Measurements from ENCODE around the gene HCN4.

Gene HCN4

DNA sequence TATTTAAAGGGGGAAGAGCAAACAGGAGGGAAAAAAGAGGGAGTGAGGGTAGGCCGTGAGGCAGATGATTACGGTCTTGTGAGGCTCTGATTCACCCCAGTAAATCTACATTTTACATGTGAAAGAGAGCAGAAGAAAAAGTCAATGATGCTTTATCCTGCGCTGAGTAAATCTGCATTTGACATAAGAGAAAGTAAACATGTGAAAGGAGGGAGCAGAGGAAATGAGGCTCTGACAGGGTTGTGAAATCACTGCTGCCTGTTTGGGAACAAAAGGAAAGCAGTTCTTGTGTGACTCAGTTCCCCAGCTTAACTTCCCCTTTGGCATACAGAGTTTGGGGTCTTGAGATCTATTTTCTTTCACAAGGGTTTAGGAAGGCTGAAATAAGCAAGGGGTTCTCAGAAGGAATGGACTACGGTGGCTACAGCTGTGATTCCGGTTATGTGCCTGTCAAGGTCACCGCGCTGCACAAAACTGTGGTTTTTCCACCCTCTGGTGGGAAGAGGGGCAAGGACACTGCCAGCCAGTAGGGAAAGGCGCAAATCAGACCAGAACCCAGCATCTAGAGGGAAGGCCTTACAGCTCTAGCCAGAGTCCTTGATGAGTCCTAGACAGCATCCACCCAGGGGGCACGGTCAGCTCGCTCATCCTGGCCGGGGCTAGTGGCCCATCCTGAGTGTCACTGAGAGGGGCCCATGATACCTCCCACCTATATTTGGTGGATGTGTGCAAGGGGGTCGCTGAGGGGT is 18.9 kb upstream of the HCN4 start:
- no peak for TF ChIP-seq ZNF274 (IDR thresholded peaks at IDR 0.05; ENCODE audit: low read depth, low read length)
- no peak overlapping the region for H3K4me3 ChIP-seq (ENCODE audit: low read length)

DNA sequence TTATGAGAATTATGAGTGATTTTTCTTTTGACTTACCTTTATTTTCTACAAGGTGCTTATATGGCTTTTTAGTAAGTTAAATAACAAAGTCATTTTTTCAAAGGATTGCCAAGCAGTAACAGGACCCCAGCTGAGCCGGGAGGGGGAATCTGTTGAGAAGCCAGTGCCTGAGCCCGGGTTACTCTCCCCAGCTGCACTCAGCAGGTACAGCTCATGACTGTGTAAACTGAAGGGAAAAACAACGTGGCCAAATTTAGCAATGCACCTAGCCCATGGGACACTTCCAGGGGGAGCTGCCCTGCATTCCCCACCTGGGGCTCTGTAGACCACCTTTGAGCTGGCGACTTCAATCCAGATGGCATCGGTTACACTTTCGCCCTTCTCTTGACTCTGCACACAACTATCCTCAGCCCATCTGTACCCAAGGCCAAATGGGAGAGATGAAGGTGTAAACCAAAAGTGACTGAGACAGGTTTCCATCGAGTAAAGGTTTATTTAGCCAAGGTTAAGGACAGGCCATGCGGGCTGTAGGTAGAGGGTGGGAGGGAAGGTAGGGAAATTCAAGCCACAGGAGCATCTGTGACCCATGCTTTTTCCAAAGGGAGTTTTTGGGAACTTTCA is 18.2 kb upstream of the HCN4 start:
- TF ChIP-seq ZNF274 (IDR thresholded peaks at IDR 0.05; ENCODE audit: low read depth, low read length), result no peak
- no peak overlapping the region for H3K4me3 ChIP-seq (ENCODE audit: low read length)

DNA sequence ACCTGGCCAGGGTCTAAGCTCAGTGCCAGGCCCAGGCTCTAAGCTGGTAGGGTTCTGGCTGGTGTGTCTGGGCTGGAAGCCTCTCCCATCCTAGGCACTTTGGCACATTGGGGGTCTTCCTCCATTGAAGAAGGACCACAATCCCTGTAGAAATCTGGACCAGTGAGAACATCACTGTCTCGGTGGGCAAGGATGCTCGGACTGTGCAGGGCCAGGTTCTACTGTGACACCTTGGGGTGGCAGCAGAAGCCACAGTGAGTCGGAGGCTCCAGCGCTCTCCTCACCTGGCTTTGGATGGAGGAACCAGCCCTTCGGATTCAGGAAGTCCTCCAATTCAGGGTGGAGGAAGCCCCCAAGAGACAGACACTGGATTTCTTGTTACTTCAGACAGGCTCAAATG is 17.5 kb upstream of the HCN4 start:
- no peak for TF ChIP-seq ZNF274 (IDR thresholded peaks at IDR 0.05; ENCODE audit: low read depth, low read length)
- H3K4me3 ChIP-seq (ENCODE audit: low read length), result no peak overlapping the region

DNA sequence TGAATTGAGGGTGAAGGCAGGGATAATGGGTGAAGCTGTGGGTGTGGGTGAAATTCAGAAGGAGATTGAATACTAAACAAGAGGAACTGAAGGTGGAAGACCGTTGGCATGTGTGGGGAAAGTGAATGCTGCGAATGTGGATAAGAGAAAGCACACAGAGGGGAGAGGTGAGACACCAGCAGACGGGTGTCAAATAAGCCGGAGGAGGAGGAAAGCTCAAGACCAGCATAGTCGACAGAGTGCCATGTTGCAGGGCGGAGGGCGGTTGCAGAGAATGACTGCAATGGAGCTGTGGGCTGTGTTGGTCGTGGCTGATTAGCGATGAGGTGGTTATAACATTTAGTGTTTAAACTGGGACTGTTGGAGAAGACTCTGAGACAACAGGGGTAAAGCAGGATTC is 16.4 kb upstream of the HCN4 start:
- H3K4me3 ChIP-seq (ENCODE audit: low read length), result no peak overlapping the region
- no peak for TF ChIP-seq ZNF274 (IDR thresholded peaks at IDR 0.05; ENCODE audit: low read depth, low read length)

- TF ChIP-seq ZNF274 (IDR thresholded peaks at IDR 0.05; ENCODE audit: low read depth, low read length), result no peak
- no peak overlapping the region for H3K4me3 ChIP-seq (ENCODE audit: low read length)
Observed at GRCh38 chr15:73383310-73384189, 14.8 kb upstream of the HCN4 start.

GRCh38 chr15:73382115-73382514 is 13.4 kb upstream of the HCN4 start:
- H3K4me3 ChIP-seq (ENCODE audit: low read length), result no peak overlapping the region
- no peak for TF ChIP-seq ZNF274 (IDR thresholded peaks at IDR 0.05; ENCODE audit: low read depth, low read length)

GRCh38 chr15:73380661-73381060 is 11.9 kb upstream of the HCN4 start:
- no peak for TF ChIP-seq ZNF274 (IDR thresholded peaks at IDR 0.05; ENCODE audit: low read depth, low read length)
- H3K4me3 ChIP-seq (ENCODE audit: low read length), result no peak overlapping the region

DNA sequence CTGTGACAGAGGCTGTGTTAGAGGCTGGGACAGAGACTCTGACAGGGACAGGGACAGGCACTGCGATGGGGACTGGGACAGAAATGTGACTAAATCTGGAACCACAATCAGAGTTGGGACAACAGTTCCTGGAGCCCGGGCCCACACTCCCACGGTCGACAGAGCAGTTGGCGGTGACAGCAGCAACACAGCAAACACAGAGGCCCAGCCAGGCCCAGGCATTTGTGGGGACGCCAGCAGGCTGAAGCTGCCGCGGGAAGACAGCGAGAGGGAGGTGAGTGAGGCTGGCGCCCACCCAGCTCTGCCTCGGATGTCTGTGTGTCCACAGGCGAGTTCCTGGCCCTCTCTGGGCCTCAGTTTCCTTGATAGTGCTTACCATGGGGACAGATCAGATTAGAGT is 9.3 kb upstream of the HCN4 start:
- H3K4me3 ChIP-seq (ENCODE audit: low read length), result no peak overlapping the region
- no peak for TF ChIP-seq ZNF274 (IDR thresholded peaks at IDR 0.05; ENCODE audit: low read depth, low read length)

DNA sequence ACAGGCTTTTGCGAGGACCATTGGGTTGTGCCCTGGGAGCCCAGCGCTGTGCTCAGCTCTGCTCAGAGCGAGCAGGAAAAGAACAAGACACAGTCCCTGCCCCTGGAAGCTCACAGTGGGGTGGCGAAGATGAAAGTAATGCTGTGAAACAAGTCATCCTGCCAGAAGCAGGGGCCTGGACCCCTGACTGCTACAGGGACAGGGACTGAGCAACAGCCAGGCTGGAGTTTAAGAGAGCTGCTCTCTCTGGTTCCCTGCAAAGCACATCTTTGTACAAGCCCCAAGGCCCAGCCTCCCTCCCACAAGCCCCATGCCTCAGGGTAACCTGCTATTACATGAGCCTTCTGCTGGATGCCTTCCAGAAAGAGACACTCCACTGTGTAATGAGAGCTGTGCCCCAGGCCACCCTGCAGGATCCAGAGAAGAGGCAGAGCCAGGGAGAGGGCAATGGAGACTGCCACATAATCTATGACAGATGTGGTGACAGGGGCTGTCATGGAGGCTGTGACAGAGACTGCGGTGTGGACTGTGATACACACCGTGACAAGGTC is 7.1 kb upstream of the HCN4 start:
- no peak overlapping the region for H3K4me3 ChIP-seq (ENCODE audit: low read length)
- no peak for TF ChIP-seq ZNF274 (IDR thresholded peaks at IDR 0.05; ENCODE audit: low read depth, low read length)

GRCh38 chr15:73375012-73375411 is 6.3 kb upstream of the HCN4 start:
- TF ChIP-seq ZNF274 (IDR thresholded peaks at IDR 0.05; ENCODE audit: low read depth, low read length), result no peak

GRCh38 chr15:73374604-73375003 is 5.8 kb upstream of the HCN4 start:
- H3K4me3 ChIP-seq (ENCODE audit: low read length), result no peak overlapping the region
- TF ChIP-seq ZNF274 (IDR thresholded peaks at IDR 0.05; ENCODE audit: low read depth, low read length), result no peak

More at GRCh38 chr15:73375012-73375411, 6.3 kb upstream of the HCN4 start:
- no peak overlapping the region for H3K4me3 ChIP-seq (ENCODE audit: low read length)

DNA sequence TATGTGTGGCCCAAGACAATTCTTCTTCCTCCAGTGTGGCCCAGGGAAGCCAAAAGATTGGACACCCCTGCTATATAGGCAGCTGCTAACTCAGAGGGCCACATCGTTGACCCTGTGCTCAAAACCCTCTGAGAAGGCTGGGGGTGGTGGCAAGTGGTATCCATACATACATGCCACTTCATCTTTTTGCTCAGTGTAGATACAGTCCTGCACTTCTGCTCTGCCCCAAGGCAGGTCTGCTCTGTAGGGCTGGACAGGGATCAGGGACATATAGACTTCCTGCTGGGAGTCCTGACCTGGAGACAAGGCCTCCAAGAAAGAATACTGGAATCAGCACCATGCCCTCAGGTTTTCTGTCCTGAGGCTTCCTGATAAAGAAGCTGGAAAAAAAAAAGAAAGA is 4.5 kb upstream of the HCN4 start:
- no peak overlapping the region for H3K4me3 ChIP-seq (ENCODE audit: low read length)
- TF ChIP-seq ZNF274 (IDR thresholded peaks at IDR 0.05; ENCODE audit: low read depth, low read length), result no peak

DNA sequence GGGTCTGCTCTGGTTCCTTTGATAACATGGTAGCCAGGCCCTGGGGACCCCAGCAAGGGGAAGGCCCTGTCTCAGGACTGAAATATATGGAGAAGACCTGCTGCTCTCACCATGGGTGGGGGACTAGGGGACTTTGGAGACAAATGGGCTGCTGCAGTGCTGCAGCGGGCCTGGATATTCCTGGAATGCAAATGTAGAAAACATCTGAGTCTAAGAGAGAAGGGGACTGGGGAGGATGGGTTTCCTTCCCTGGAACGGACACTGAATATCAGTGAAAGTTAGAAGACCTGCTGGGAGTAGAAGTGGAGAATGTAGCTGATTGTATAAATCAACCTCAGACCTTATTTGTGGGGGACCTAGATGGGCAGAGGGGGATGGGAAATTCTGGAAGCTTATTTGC is 3.1 kb upstream of the HCN4 start:
- TF ChIP-seq ZNF274 (IDR thresholded peaks at IDR 0.05; ENCODE audit: low read depth, low read length), result no peak
- no peak overlapping the region for H3K4me3 ChIP-seq (ENCODE audit: low read length)

- H3K4me3 ChIP-seq (ENCODE audit: low read length), result no peak overlapping the region
- TF ChIP-seq ZNF274 (IDR thresholded peaks at IDR 0.05; ENCODE audit: low read depth, low read length), result no peak
Observed at GRCh38 chr15:73370151-73370550, 1.4 kb upstream of the HCN4 start.
